MM.1S (cell line): ENCODE measurements around the gene LAYN.

Experiments
- DNase-seq: peaks from one replicate; pipeline ENCODE4 v3.0.0-alpha.2; 2015
- H2AFZ ChIP-seq: fragments of 300-600 bp; sonication (generic); 2 replicates; pipeline ENCODE4 v1.6.0; 2016; ENCODE audit warnings: antibody characterized with exemption, low read length
- H3F3A ChIP-seq: fragments of 300-600 bp; sonication (generic); 2 replicates; pipeline ENCODE4 v1.6.1; 2016; ENCODE audit warnings: mild to moderate bottlenecking, antibody characterized with exemption, low read length, moderate library complexity, mixed read lengths; ENCODE audit not compliant: insufficient read depth
- H3K27ac ChIP-seq: fragments of 300-600 bp; sonication (generic); 2 replicates; pipeline ENCODE4 v1.5.1; 2016; ENCODE audit warnings: mild to moderate bottlenecking, low read length
- H3K27me3 ChIP-seq: fragments of 300-600 bp; sonication (generic); replicated peaks from 2 replicates; pipeline ENCODE4 v1.6.0; 2016; ENCODE audit warnings: low read length; ENCODE audit not compliant: insufficient read depth
- H3K36me3 ChIP-seq: fragments of 300-600 bp; sonication (generic); replicated peaks from 2 replicates; pipeline ENCODE4 v1.6.1; 2016; ENCODE audit warnings: mild to moderate bottlenecking, low read length, mixed read lengths; ENCODE audit not compliant: insufficient read depth
- H3K4me1 ChIP-seq: fragments of 300-600 bp; sonication (generic); 2 replicates; pipeline ENCODE4 v1.6.1; 2016; ENCODE audit warnings: low read length, mixed read lengths
- H3K4me2 ChIP-seq: fragments of 300-600 bp; sonication (generic); 2 replicates; pipeline ENCODE4 v1.6.0; 2016; ENCODE audit warnings: low read depth, low read length
- H3K4me3 ChIP-seq: fragments of 300-600 bp; sonication (generic); 2 replicates; pipeline ENCODE4 v1.5.1; 2016; ENCODE audit warnings: low read length, mixed read lengths
- H3K79me2 ChIP-seq: fragments of 300-600 bp; sonication (generic); 2 replicates; pipeline ENCODE4 v1.6.1; 2016; ENCODE audit warnings: mixed run types, low read length, mixed read lengths
- H3K9ac ChIP-seq: fragments of 300-600 bp; sonication (generic); 2 replicates; pipeline ENCODE4 v1.6.1; 2016; ENCODE audit warnings: low read length, mixed read lengths
- H3K9me2 ChIP-seq: fragments of 300-600 bp; sonication (generic); replicated peaks from 2 replicates; pipeline ENCODE4 v1.6.1; 2016; ENCODE audit warnings: mild to moderate bottlenecking, low read length, mixed read lengths; ENCODE audit not compliant: insufficient read depth
- H3K9me3 ChIP-seq: fragments of 300-600 bp; sonication (generic); replicated peaks from 2 replicates; pipeline ENCODE4 v1.6.1; 2016; ENCODE audit warnings: mild to moderate bottlenecking, low read length, mixed read lengths; ENCODE audit not compliant: insufficient read depth
- H4K20me1 ChIP-seq: fragments of 300-600 bp; sonication (generic); 2 replicates; pipeline ENCODE4 v1.6.1; 2016; ENCODE audit warnings: mild to moderate bottlenecking, low read length, moderate library complexity, mixed read lengths; ENCODE audit not compliant: insufficient read depth
- CTCF ChIP-seq: fragments of 300-600 bp; sonication (generic); IDR thresholded peaks from 2 replicates; pipeline ENCODE4 v1.5.1; 2016; ENCODE audit warnings: antibody characterized with exemption, low read length, mixed read lengths
- EZH2 ChIP-seq: fragments of 300-600 bp; sonication (generic); optimal IDR thresholded peaks from 2 replicates; pipeline ENCODE3; 2017; ENCODE audit warnings: low read depth, mild to moderate bottlenecking, antibody characterized with exemption, low read length, mixed read lengths
- EZH2phosphoT487 ChIP-seq: fragments of 300-600 bp; sonication (generic); IDR thresholded peaks from 2 replicates; pipeline ENCODE4 v1.6.1; 2018; ENCODE audit warnings: antibody characterized with exemption, low read length

Gene LAYN

GRCh38 chr11:111540937-111541253 lies 375 bp downstream of the LAYN start:
- Histone ChIP-seq H3K4me2 (peak overlapping the region; percentile 5; the same call in 1 of the 2 replicates), H3K27me3 (no peaks in the 10 kb centered on the region), H3K9ac (no peak overlapping the region)

GRCh38 chr11:111541254-111542061 lies 938 bp downstream of the LAYN start:
- H3K27me3 ChIP-seq, result no peaks in the 10 kb centered on the region
- H3K9ac ChIP-seq, result no peak overlapping the region
- H2AFZ ChIP-seq, result no peak overlapping the region

More at GRCh38 chr11:111540937-111541253, 375 bp downstream of the LAYN start:
- Histone ChIP-seq H3F3A (peaks cover 8% of the 10 kb centered on the region), H3K4me1 (peaks cover 28% of the 10 kb centered on the region), H3K36me3 (no peaks in the 10 kb centered on the region), H3K4me3 (no peak overlapping the region), H3K9me2 (no peaks in the 10 kb centered on the region), H3K27ac (no peak overlapping the region), H4K20me1 (no peaks in the 10 kb centered on the region), H2AFZ (no peak overlapping the region), H3K9me3 (no peaks in the 10 kb centered on the region), H3K79me2 (no peaks in the 10 kb centered on the region)
- no peak for DNase-seq
- no peak for TF ChIP-seq EZH2

GRCh38 chr11:111542606-111543275 lies 2.2 kb downstream of the LAYN start:
- Histone ChIP-seq H2AFZ (no peak overlapping the region), H3K27me3 (no peaks in the 10 kb centered on the region), H3K4me3 (no peak overlapping the region), H3K36me3 (no peaks in the 10 kb centered on the region), H3K9me2 (no peaks in the 10 kb centered on the region), H3K79me2 (no peaks in the 10 kb centered on the region), H3K9ac (no peak overlapping the region), H3F3A (peaks cover 8% of the 10 kb centered on the region), H3K9me3 (no peaks in the 10 kb centered on the region), H4K20me1 (no peaks in the 10 kb centered on the region), H3K4me1 (peaks cover 28% of the 10 kb centered on the region), H3K27ac (no peak overlapping the region), H3K4me2 (no peak overlapping the region)
- TF ChIP-seq EZH2 (no peak), CTCF (no peak), EZH2phosphoT487 (no peak)
- DNase-seq, result no peak

More at GRCh38 chr11:111541254-111542061, 938 bp downstream of the LAYN start:
- TF ChIP-seq EZH2, result no peak
- TF ChIP-seq EZH2phosphoT487, result no peak
- TF ChIP-seq CTCF, result no peak
- Histone ChIP-seq H3K9me3 (no peaks in the 10 kb centered on the region), H4K20me1 (no peaks in the 10 kb centered on the region), H3K36me3 (no peaks in the 10 kb centered on the region), H3K4me1 (peaks cover 28% of the 10 kb centered on the region), H3K4me3 (no peak overlapping the region), H3K4me2 (no peak overlapping the region), H3F3A (peaks cover 8% of the 10 kb centered on the region), H3K27ac (no peak overlapping the region), H3K79me2 (no peaks in the 10 kb centered on the region), H3K9me2 (no peaks in the 10 kb centered on the region)
- DNase-seq, result no peak

- H3K36me3 ChIP-seq, result no peaks in the 10 kb centered on the region
Measured at GRCh38 chr11:111548525-111548924, 8.0 kb downstream of the LAYN start.

More at GRCh38 chr11:111548525-111548924, 8.0 kb downstream of the LAYN start:
- H3K27me3 ChIP-seq, result no peaks in the 10 kb centered on the region
- H3F3A ChIP-seq, result peaks cover 8% of the 10 kb centered on the region
- H2AFZ ChIP-seq, result no peak overlapping the region
- H3K9ac ChIP-seq, result no peak overlapping the region
- no peak overlapping the region for H3K4me2 ChIP-seq
- H3K27ac ChIP-seq, result no peak overlapping the region
- TF ChIP-seq CTCF (no peak), EZH2phosphoT487 (no peak), EZH2 (no peak)
- H3K79me2 ChIP-seq, result no peaks in the 10 kb centered on the region
- no peaks in the 10 kb centered on the region for H4K20me1 ChIP-seq
- peaks cover 11% of the 10 kb centered on the region for H3K4me1 ChIP-seq
- H3K4me3 ChIP-seq, result no peak overlapping the region
- no peaks in the 10 kb centered on the region for H3K9me3 ChIP-seq
- DNase-seq, result no peak
- no peaks in the 10 kb centered on the region for H3K9me2 ChIP-seq
